ENCODE results near the gene PAK5.

Gene PAK5

DNA sequence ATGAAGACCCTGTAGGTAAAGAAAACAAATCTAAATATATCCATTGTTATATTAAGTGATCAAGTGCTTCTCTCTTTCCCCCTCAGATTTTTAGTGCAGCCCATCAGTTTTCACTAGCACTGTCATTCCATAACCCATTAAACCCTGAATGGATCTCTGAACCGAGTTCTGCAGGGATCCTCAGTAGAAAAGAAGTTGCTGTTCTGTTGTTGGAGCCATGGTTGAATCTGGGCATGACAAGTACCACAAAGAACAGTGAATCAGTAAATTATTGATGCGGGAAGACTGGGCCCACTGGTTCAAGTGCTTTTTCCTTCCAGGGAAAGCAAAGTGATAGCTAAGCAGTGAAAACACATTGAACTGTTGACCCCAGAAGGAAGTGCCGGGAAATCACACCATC lies 264.1 kb downstream of the PAK5 start:
- no peak for DNase-seq (ENCODE audit: low read depth in 1 of 2, low spot score in 1 of 2)
- no peak for TF ChIP-seq JUND (IDR thresholded peaks at IDR 0.05; ENCODE audit: low read depth)
- in situ Hi-C loops (cut with HindIII; ENCODE audit: low pct_unique_long_range_greater_than_20kb, low sequenced_read_pairs) = no loop called here

DNA sequence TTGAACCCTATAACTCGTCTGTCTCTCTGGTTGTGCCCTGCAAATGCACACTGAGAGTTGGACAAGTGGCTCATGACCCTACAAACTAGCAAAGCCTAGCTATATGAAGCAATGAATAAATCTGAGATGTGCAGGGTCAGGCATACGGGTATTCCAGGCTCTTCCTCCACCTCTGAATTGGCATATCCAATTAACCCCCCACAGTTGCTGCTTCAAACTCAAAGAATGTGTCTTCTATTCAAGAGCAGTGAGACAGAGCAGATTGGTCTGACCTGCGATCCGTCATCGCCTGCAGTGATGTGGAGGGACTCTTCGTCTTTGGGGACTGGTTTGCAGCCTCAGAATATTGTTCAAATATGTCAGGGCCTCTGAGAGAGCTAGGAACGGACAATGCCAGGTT lies 264.7 kb downstream of the PAK5 start:
- no peak for TF ChIP-seq JUND (IDR thresholded peaks at IDR 0.05; ENCODE audit: low read depth)
- no peak for DNase-seq (ENCODE audit: low read depth in 1 of 2, low spot score in 1 of 2)
- in situ Hi-C loops (cut with HindIII; ENCODE audit: low pct_unique_long_range_greater_than_20kb, low sequenced_read_pairs) = no loop called here

DNA sequence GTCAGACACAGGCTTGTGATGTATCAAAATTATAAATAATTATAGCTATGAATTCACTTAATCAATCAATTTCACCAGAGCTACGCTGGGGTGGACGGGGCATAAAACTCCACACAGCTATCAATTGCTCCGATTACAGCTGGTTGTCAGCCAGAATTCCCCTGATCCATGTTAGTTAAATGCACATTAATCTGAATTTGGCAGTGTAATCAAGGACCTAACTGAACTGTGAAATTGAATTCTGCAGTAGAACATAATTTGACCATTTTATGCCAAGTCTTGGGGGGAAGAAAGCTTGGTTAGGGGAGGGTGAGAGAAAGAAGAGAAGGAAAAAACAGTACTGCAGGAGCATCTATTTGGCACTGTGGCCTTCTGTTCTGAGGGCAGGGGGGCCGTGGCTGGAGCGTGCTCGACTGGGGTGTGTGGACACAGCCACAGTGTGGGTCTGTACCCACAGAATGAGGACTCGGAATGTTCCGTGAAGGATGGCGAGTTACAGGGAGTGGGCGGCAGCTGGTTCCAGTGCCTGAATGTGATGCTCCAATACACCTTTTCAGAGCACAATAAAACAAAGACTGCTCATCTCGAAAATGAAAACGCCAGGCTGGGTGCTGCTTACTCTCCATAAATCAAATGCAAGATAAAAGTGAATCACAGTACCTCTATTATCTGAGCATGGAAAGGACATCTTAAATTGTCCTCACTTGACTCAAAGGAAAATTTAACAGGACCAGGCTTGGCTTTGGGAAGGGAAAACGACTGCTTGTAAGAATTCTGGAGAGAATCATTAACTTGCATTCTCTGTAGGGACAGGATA lies 265.3 kb downstream of the PAK5 start:
- in situ Hi-C loops (cut with HindIII; ENCODE audit: low pct_unique_long_range_greater_than_20kb, low sequenced_read_pairs) = no loop called here
- no peak for TF ChIP-seq JUND (IDR thresholded peaks at IDR 0.05; ENCODE audit: low read depth)
- DNase-seq (ENCODE audit: low read depth in 1 of 2, low spot score in 1 of 2) = no peak

DNA sequence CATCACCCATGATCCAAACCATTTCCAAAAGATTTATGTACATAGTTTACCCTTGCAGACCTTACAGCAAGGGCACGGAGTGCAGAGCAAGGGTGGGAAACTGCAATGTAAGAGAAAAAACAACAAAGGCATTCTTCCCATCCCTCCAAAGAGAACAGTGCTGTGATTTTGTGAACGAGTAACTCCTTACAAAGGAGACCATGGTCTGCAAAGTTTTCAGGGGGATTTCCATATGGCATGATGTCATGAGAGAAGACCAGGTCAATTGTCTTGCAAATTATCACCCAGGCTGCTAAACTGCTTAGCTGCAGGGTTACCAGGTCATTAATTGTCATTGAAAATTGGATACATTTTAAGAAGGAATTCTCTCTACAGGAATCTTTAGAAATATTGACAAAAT lies 266.2 kb downstream of the PAK5 start:
- TF ChIP-seq JUND (IDR thresholded peaks at IDR 0.05; ENCODE audit: low read depth) = no peak
- in situ Hi-C loops (cut with HindIII; ENCODE audit: low pct_unique_long_range_greater_than_20kb, low sequenced_read_pairs) = no loop called here
- no peak for DNase-seq (ENCODE audit: low read depth in 1 of 2, low spot score in 1 of 2)

DNA sequence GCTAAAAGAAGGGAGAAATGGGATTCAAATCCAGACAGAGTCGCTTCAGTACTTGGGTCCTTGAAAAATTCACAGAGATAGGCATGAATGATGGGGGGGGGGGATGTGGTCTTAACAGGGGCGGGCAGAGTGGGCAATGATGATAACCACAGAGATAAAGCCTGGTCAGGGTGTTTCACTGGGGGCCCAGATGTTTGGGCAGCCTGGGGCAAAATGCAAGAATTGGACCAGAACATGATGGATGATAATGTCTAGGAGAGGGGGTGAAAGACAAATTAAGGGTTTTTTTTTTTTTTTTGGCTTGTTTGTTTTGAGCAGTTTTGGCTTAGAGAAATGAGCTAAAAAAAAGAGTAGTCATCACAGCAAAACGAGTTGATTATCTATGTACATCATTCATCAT lies 267.1 kb downstream of the PAK5 start:
- in situ Hi-C loops (cut with HindIII; ENCODE audit: low pct_unique_long_range_greater_than_20kb, low sequenced_read_pairs) = no loop called here
- no peak for DNase-seq (ENCODE audit: low read depth in 1 of 2, low spot score in 1 of 2)
- no peak for TF ChIP-seq JUND (IDR thresholded peaks at IDR 0.05; ENCODE audit: low read depth)

DNA sequence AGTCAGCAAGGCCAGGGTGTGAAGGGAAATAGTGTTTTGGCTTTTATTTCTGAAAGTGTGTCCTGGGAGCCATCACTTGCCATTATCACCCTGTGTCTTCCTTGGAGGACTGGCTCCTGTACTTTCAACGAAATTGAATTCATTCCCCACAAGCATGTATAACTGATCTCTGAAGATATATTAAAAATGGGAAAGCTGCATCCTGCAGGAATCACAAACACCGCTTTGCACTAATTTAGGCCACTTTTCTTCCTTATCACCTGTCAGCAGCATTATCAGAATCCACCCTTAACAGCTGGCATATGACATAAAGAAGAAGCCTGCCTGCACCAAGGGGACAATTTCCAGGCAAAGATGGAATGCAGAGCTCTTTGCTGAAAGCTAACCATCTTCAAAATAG lies 268.3 kb downstream of the PAK5 start:
- no peak for TF ChIP-seq JUND (IDR thresholded peaks at IDR 0.05; ENCODE audit: low read depth)
- in situ Hi-C loops (cut with HindIII; ENCODE audit: low pct_unique_long_range_greater_than_20kb, low sequenced_read_pairs) = no loop called here
- DNase-seq (ENCODE audit: low read depth in 1 of 2, low spot score in 1 of 2) = no peak

DNA sequence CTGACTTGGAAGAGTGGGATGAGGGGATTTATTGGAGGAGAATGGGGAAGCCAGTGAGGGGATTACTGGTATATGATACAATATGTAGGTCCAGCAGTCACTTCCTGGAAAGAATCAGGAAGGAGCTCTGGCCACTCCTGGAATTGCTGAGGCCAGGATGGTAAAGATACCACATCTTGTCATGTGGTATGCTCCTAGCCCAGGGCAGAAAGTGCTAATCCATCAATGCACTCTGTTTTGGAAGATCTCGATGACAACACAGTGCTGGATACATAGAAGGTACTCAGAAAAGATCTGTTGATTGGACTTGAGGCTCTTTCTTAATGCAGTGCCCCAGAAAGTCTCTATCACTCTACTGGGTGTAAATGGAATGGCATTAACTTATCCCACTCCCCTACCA lies 271.9 kb downstream of the PAK5 start:
- in situ Hi-C loops (cut with HindIII; ENCODE audit: low pct_unique_long_range_greater_than_20kb, low sequenced_read_pairs) = no loop called here
- TF ChIP-seq JUND (IDR thresholded peaks at IDR 0.05; ENCODE audit: low read depth) = no peak
- no peak for DNase-seq (ENCODE audit: low read depth in 1 of 2, low spot score in 1 of 2)

DNA sequence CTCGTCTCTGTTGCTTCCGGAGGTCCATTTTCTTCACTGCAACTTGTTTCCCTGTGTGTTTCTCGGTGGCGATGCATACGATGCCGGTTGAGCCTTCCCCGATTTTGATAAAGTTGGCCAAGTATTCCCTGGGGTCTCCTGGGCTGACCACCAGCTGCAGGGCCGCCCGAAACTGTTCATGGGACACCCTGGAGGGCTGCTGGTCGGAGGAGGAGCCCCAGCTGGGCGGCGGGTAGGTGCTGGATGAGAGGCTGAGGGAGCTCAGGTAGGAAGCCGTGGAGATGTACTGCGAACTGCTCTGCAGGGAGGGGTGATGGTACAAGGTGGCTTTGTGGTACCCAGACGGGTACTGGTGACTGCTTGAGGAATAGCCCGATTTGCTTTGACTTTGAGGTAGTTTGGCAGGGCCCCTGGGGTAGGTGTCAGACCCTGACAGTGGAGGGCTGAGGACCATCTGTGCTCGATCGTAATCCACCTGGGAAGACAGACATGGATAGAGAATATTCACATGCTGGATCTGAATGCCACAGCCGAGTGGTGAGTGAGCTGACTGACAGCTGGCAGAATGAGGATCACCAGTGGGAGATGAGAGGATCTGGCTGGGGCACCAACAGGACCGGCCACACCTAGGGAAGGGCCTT lies 272.8 kb downstream of the PAK5 start:
- DNase-seq (ENCODE audit: low read depth in 1 of 2, low spot score in 1 of 2) = no peak
- in situ Hi-C loops (cut with HindIII; ENCODE audit: low pct_unique_long_range_greater_than_20kb, low sequenced_read_pairs) = no loop called here
- TF ChIP-seq JUND (IDR thresholded peaks at IDR 0.05; ENCODE audit: low read depth) = no peak

DNA sequence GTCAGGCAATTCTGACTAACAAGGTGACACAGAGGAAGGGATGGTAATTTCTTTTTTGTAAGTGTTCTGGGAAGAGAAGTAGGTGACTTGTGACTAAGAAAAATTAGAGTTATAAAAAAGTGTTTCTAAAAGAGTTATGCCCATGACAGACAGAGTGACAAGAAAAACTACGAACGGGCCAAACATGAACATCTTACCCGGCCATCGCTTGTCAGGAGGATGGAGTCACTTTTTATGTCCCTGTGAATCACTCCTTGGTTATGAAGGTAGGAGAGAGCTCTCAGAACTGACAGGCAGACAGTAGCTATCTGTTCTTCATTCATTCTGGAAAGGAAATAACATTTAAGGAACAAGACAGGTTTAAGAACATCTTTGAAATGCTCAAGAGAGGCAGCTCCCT lies 281.5 kb downstream of the PAK5 start:
- DNase-seq (ENCODE audit: low read depth in 1 of 2, low spot score in 1 of 2) = no peak
- in situ Hi-C loops (cut with HindIII; ENCODE audit: low pct_unique_long_range_greater_than_20kb, low sequenced_read_pairs) = no loop called here
- no peak for TF ChIP-seq JUND (IDR thresholded peaks at IDR 0.05; ENCODE audit: low read depth)

DNA sequence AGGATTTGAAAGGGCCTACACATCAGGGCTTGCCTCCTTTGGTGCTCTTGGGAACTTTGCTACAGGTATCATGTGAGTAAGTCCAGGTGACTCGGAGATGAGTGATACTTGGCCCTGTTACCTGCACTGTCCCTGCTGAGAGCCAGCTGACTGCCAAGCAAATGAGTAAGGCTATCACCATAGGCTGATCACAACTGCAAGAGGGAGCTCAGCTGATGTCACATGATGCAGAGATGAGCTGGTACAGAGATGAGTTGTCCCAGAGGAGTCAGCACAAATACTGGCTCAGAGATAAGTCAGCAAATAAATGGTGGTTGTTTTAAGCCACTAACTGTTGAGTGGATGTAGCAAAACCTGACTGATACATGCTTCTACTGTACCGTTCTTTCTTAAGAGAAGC lies 283.1 kb downstream of the PAK5 start:
- no peak for TF ChIP-seq JUND (IDR thresholded peaks at IDR 0.05; ENCODE audit: low read depth)
- DNase-seq (ENCODE audit: low read depth in 1 of 2, low spot score in 1 of 2) = no peak
- in situ Hi-C loops (cut with HindIII; ENCODE audit: low pct_unique_long_range_greater_than_20kb, low sequenced_read_pairs) = no loop called here

DNA sequence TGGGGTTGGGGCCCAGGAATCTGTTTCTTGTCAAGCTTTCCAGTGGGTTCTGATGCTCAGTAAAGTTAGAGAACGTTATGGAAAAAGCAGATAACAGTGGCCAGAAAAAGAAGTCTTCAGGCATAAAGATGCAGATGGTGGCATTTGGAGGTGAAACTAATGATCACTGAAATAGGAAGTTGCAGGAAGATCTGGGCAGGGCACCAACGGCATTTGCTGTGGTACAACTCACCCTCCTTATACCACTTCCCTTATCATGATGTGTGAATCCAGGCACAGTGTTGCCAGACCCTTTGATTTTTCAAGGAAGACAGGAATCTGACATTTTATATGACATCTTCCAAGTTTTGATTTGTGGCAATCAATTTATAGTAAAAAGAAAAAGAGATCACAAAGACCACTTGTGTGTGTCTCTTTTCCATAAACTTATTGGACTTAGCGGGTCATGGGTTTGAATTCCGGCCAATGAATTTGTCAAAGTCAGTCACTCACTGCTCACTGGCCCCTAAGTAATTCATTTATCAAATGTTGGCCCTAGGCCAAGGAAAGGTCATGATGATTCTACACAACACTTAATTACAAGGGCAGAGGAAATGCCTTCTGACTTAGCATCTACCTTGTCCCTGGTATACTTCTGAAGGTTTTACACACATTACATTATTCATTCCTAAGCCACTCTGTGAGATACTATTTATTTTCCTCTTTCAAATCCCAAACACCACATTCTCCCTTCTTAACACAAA lies 286.9 kb downstream of the PAK5 start:
- DNase-seq (ENCODE audit: low read depth in 1 of 2, low spot score in 1 of 2) = no peak
- in situ Hi-C loops (cut with HindIII; ENCODE audit: low pct_unique_long_range_greater_than_20kb, low sequenced_read_pairs) = no loop called here
- TF ChIP-seq JUND (IDR thresholded peaks at IDR 0.05; ENCODE audit: low read depth) = no peak

DNA sequence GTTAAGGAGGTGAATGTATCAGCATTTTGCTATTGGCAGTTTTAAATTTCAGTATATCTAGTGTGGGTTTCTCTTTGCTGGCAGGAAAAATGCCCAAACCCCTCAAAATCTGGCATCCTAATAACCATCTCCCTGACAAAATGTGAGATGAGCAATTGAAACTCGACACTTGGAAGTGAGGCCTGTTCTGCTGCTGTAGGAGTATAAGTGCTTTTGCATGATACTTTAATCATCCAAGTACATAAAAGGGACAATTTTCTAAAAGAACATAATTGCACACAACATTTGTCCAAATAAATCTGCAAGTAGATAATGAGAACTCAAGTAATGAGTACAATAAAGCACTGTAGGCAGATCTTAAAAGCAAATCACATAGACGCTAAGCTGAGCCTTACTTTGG lies 288.0 kb downstream of the PAK5 start:
- in situ Hi-C loops (cut with HindIII; ENCODE audit: low pct_unique_long_range_greater_than_20kb, low sequenced_read_pairs) = no loop called here
- DNase-seq (ENCODE audit: low read depth in 1 of 2, low spot score in 1 of 2) = no peak
- no peak for TF ChIP-seq JUND (IDR thresholded peaks at IDR 0.05; ENCODE audit: low read depth)

DNA sequence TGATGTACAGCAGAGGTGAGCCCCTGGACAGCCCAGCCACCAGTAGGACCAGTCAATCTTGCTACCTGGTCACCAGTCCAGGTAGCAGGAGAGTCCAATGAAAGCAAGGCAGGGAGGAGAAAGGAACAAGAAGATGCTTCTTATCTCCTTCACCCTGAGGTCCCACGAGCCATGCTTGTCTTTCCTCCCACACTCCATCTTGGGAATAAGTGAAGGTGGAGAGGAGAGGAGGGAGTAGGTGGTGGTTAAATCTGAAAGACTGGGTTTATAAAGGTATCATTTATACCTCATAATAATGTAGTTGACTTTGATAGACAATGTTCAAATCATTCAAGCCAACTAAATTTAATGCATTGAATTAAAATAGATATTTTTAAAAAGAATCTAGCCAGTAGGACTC lies 288.6 kb downstream of the PAK5 start:
- in situ Hi-C loops (cut with HindIII; ENCODE audit: low pct_unique_long_range_greater_than_20kb, low sequenced_read_pairs) = no loop called here
- no peak for TF ChIP-seq JUND (IDR thresholded peaks at IDR 0.05; ENCODE audit: low read depth)
- DNase-seq (ENCODE audit: low read depth in 1 of 2, low spot score in 1 of 2) = no peak

Measured in T47D (cell line).